HG02884 (cell line): Measurements from ENCODE around the gene TMPRSS3.

Source experiments
- ATAC-seq: cut with Tn5 transposase; IDR thresholded peaks from one replicate; pipeline ENCODE4 v1.9.1; 2021; ENCODE audit warnings: mild to moderate bottlenecking, moderate library complexity; ENCODE audit not compliant: unreplicated experiment

Gene TMPRSS3

GRCh38 chr21:42353623-42354022, 42.2 kb downstream of the TMPRSS3 start:
- no peak for ATAC-seq

- ATAC-seq, result no peak
Observed at GRCh38 chr21:42352441-42353095, 43.3 kb downstream of the TMPRSS3 start.

GRCh38 chr21:42351626-42352440, 44.0 kb downstream of the TMPRSS3 start:
- ATAC-seq, result no peak

GRCh38 chr21:42350927-42351426, 44.9 kb downstream of the TMPRSS3 start, which contains the start of gene TFF2:
TSS of gene TFF2 (minus strand) at chr21:42350994. CDS start at chr21:42350957, 37 bp downstream.
- no peak for ATAC-seq

DNA sequence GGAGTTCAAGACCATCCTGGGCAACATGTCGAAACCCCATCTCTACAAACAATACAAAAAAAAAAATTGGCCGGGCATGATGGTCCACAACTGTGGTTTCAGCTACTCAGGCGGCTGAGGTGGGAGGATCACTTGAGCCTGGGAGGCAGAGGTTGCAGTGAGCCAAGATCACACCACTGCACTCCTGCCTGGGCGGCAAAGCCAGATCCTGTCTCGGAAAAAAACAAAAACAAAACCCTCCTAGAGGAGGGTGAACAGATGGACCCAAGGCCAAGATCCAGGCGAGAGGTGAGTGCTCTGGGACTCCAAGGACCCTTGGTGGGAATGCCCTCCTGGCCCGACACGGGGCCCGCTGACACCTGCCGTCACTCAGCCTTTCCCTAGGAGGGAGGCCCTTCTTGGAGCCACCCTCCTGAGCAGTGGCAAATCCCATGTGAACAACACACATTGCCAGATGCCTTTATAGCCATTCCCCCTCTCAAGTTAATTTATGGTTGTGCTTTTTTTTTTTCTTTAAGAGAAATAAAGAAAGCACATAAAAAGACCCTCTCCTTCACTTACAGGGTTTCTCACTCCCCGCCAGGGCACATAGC, 45.4 kb downstream of the TMPRSS3 start:
- ATAC-seq, result no peak

- ATAC-seq, result no peak
Observed at GRCh38 chr21:42349420-42350317, 46.2 kb downstream of the TMPRSS3 start.

DNA sequence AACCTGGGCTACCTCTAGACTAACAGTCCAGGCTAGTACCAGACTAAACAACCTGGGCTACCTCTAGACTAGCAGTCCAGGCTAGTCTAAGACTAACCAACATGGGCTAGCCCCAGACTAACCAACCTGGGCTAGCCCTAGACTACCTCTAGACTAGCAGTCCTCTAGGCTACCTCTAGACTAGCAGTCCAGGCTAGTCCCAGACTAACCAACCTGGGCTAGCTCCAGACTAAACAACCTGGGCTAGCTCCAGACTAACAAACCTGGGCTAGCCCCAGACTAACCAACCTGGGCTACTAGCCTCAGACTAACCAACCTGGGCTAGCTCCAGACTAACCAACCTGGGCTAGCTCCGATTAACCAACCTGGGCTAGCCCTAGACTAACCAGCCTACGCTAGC, 47.1 kb downstream of the TMPRSS3 start:
- ATAC-seq, result no peak

DNA sequence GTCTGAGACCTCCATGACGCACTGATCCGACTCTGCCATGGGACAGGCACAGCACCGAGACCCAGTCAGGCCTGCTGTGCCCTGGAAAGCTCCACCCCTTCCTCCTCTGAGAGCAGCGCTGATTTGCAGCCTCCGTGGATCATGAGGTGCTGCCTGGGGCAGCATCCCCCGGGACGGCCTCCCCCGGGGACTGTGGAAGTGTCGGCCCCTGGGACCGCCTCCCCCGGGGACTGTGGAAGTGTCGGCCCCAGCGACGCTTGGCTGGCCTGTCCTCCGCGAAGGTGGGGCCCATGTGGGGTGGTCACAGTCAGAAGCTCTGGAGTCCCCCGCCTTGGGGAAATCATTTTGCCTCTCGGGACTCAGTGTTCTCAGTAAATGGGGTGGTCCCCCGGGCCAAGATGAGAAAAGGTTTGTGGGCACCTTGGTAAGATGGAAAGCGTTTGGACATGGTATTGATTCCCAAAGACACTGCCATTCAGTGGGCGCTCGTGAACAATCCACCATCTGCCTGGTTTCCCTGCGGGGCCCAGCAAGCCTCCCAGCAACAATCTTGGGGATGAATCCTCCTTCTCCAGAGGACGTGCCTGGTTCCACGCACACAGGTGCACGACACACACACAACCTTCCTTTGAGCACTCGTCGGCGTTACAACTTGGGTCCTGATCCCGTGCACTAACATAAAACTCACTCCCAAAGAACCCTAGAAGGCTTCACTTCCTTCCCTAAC, 48.1 kb downstream of the TMPRSS3 start:
- no peak for ATAC-seq

GRCh38 chr21:42346866-42347600, 48.8 kb downstream of the TMPRSS3 start:
- ATAC-seq, result no peak

- no peak for ATAC-seq
Observed at GRCh38 chr21:42346441-42346840, 49.4 kb downstream of the TMPRSS3 start.

DNA sequence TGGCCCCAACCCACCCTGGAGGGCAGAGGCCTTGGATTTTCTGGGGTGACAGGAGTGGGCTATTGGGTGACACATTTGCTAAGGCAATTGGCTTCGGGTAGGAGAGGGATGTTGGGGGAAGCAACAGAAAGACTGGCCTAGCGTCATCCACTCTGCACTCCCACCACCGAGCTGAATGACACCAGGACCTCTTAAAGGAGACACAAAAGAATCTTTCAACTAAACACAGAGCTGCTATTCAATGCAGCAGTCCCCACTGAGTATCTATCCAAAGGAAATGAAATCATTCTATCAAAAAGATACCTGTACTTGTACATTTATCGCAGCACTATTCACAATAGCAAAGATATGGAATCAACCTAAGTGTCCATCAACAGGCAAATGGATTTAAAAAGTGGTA, 51.2 kb downstream of the TMPRSS3 start:
- no peak for ATAC-seq

DNA sequence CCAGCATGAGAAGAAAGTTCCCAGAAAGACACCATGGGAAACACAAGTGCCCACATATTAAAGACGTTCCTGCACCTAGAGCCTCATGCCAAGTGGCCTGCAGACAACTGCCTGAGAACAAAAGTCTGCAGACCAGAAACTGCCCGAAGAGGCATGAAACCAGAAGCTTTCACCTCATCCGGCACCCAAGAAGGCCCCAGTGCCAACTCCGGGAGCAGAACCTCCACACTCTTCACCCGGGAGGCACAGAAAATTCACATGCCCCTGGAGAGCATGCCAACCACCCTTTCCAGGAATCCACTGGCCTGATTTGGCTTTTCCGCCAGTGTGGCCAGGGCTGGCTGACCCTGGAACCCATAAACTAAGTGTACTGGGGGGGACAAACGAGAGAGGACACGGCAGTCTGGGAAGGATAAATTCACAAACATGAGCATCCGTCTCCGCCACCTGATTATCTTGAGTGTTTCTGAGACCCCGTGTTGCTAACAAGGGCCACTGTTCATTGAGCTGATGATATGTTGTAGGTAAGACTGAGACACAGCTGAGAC, 51.8 kb downstream of the TMPRSS3 start:
- ATAC-seq, result no peak

GRCh38 chr21:42343556-42343955, 52.3 kb downstream of the TMPRSS3 start:
- ATAC-seq, result no peak

GRCh38 chr21:42343101-42343500, 52.8 kb downstream of the TMPRSS3 start:
- ATAC-seq, result no peak

- ATAC-seq, result no peak
Observed at GRCh38 chr21:42341776-42342542, 53.9 kb downstream of the TMPRSS3 start.

GRCh38 chr21:42340187-42341050, 55.4 kb downstream of the TMPRSS3 start:
- no peak for ATAC-seq
